Psoas muscle (tissue), 8 donors: ENCODE measurements around the gene CLUH. TPM values are rescaled to one million over a fixed set of nuclear protein-coding genes. Genes with fewer than 3 reads are reported as not detected.

Experiments
- ATAC-seq, 4 donors: fragments of 200-7000 bp; cut with Tn5 transposase; one replicate each; pipeline ENCODE4 v1.9.1; 2020; ENCODE audit warnings: moderate library complexity in 3 of 4, mild to moderate bottlenecking in 2 of 4
- DNase-seq, 2 donors: peaks; one replicate each; pipeline ENCODE4 v3.0.0-alpha.2; 2020
- H3K27ac ChIP-seq: fragments of 200-600 bp; one replicate; pipeline ENCODE4 v1.8.0; 2022
- H3K27me3 ChIP-seq, 3 donors: fragments of 200-600 bp in 1 of 3; one replicate each; pipeline versions ENCODE4 v1.6.1 to v1.8.0; 2013 to 2022; ENCODE audit warnings: low read length in 2 of 3, mild to moderate bottlenecking in 2 of 3, moderate library complexity in 1 of 3; ENCODE audit not compliant: insufficient read depth in 3 of 3
- H3K36me3 ChIP-seq, 2 donors: fragments of 200-600 bp in 1 of 2; one replicate each; pipeline versions ENCODE4 v1.6.1 to v1.8.0; 2013 to 2022; ENCODE audit warnings: low read depth in 1 of 2, mild to moderate bottlenecking in 1 of 2, moderate library complexity in 1 of 2; ENCODE audit not compliant: insufficient read depth in 1 of 2
- H3K4me1 ChIP-seq: fragments of 200-600 bp; one replicate; pipeline ENCODE4 v1.8.0; 2022
- H3K4me3 ChIP-seq: fragments of 200-600 bp; one replicate; pipeline ENCODE4 v1.8.0; 2022; ENCODE audit warnings: mild to moderate bottlenecking
- H3K9me3 ChIP-seq: fragments of 200-600 bp; one replicate; pipeline ENCODE4 v1.8.0; 2022
- WGBS, 3 donors: extraction: QIAGEN DNeasy Blood & Tissue Kit; methylation state at CpG; one replicate each; pipeline versions ENCODE4 v1.1.6 to v1.1.7; 2013; 5-methylcytosine and 5-hydroxymethylcytosine counted together
- intact Hi-C, 2 donors: fragments of 100-400 bp; cut with DNase I; formaldehyde crosslinking; loops; one replicate each; pipeline versions ENCODE4 v1.11.0 to v1.14.2; 2022
- polyA plus RNA-seq, 3 donors: library from polyadenylated mRNA; stranded (reverse); fragments of 200-250 nt; gene quantifications; one replicate each; pipeline ENCODE4 v1.2.3, GENCODE V29; 2013
- total RNA-seq, 4 donors: library from RNA; stranded (reverse); fragmentation: NEBNext Ultra II Directional in 2 of 4; extraction: Animal tissue kit (Norgen Biotek cat#: 25700) in 2 of 4; gene quantifications; one replicate each; pipeline versions ENCODE4 v1.2.1 to v1.2.4, GENCODE V29; 2021 to 2023
- TF ChIP-seq, protein P1 (sequence below): fragments of 200-600 bp; IDR thresholded peaks from one replicate; pipeline ENCODE4 v1.8.0; 2022; ENCODE audit warnings: antibody characterized with exemption
- donor health status: healthy with polysubstance abuse.
- donor health status: DM: no; HTN: no; CAD: no; lungs with moderate emphysema.
- donor health status: Bipolar disorder and iron deficiency.
- donor health status: healthy.
- donor health status: DM: yes; HTN: yes; CAD: no.
- donor health status: DM: no; HTN: no; CAD: no.
- donor health status: DM: no; HTN: no; CAD: no.
- donor health status: DM: yes; HTN: yes; CAD: no.

CLUH gene
- total and polyA plus RNA-seq, 7 donors: 92.2 to 218 (median 121) TPM

DNA sequence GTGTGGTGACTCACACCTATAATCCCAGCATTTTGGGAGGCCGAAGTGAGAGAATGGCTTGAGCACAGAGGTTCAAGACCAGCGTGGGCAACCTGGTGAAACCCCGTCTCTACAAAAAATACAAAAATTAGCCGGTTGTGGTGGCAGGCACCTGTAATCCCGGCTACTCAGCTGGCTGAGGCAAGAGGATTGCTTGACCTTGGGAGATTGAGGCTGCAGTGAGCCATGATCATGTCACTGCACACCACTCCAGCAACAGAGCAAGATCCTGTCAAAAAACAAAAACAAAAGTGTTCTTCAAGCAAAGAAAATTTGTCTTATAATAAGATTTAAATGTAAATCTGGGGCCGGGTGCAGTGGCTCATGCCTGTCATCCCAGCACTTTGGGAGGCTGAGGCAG is 66.6 kb downstream of the CLUH start:
- H3K9me3 ChIP-seq: no peaks in the 10 kb centered on the region
- DNase-seq (no peak), ATAC-seq (no peak)
- 79 to 88% (median 79%) methylated on average over 6 of the region's 6 CpGs for WGBS, 3 donors
- intact Hi-C loops: no loop called here
- no peak overlapping the region for H3K27ac ChIP-seq
- peaks cover 3 to 56% of the 10 kb centered on the region in 2 donors for H3K36me3 ChIP-seq
- TF ChIP-seq, protein P1, sequence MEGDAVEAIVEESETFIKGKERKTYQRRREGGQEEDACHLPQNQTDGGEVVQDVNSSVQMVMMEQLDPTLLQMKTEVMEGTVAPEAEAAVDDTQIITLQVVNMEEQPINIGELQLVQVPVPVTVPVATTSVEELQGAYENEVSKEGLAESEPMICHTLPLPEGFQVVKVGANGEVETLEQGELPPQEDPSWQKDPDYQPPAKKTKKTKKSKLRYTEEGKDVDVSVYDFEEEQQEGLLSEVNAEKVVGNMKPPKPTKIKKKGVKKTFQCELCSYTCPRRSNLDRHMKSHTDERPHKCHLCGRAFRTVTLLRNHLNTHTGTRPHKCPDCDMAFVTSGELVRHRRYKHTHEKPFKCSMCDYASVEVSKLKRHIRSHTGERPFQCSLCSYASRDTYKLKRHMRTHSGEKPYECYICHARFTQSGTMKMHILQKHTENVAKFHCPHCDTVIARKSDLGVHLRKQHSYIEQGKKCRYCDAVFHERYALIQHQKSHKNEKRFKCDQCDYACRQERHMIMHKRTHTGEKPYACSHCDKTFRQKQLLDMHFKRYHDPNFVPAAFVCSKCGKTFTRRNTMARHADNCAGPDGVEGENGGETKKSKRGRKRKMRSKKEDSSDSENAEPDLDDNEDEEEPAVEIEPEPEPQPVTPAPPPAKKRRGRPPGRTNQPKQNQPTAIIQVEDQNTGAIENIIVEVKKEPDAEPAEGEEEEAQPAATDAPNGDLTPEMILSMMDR: no peak
- H3K4me1 ChIP-seq: peaks cover 7% of the 10 kb centered on the region
- no peaks in the 10 kb centered on the region for H3K27me3 ChIP-seq
- H3K4me3 ChIP-seq: no peak overlapping the region

Other genes with a start within 250 kb of the CLUH start
- gene METTL16, start 199.9 kb downstream of the CLUH start, total RNA-seq: 10 to 100 TPM; 20.9 to 33.0 (median 24.0) TPM
- 10 to 100 TPM; 11.2 to 26.9 (median 17.1) TPM for gene METTL16, start 199.9 kb downstream of the CLUH start, polyA plus RNA-seq
- 100 to 1,000 TPM; 118 to 168 (median 147) TPM for gene PAFAH1B1, start 118.1 kb downstream of the CLUH start, total RNA-seq
- 100 to 1,000 TPM in 1 of 3 donors, 10 to 100 TPM in 2; 43.8 to 157 (median 53.8) TPM for gene PAFAH1B1, start 118.1 kb downstream of the CLUH start, polyA plus RNA-seq
- under 1 TPM in 1 of 4 donors, not detected in 3; 0.23 TPM for gene CCDC92B, start 37.9 kb upstream of the CLUH start, total RNA-seq
- under 1 TPM; 0.01 to 0.09 (median 0.04) TPM for gene CCDC92B, start 37.9 kb upstream of the CLUH start, polyA plus RNA-seq
- gene RAP1GAP2, start 84.7 kb upstream of the CLUH start, total RNA-seq: 1 to 10 TPM in 1 of 4 donors, under 1 TPM in 3; 0.42 to 2.0 (median 0.89) TPM
- 1 to 10 TPM in 1 of 3 donors, under 1 TPM in 2; 0.25 to 1.9 (median 0.47) TPM for gene RAP1GAP2, start 84.7 kb upstream of the CLUH start, polyA plus RNA-seq